GM18526 (cell line): Measurements from ENCODE around the gene ZNF511.

Experiments used
- POLR2A ChIP-seq: IDR thresholded peaks from 3 replicates; pipeline ENCODE4 v1.6.1; 2011; ENCODE audit not compliant: insufficient read length; ENCODE audit errors: extremely low read depth

ZNF511 gene

DNA sequence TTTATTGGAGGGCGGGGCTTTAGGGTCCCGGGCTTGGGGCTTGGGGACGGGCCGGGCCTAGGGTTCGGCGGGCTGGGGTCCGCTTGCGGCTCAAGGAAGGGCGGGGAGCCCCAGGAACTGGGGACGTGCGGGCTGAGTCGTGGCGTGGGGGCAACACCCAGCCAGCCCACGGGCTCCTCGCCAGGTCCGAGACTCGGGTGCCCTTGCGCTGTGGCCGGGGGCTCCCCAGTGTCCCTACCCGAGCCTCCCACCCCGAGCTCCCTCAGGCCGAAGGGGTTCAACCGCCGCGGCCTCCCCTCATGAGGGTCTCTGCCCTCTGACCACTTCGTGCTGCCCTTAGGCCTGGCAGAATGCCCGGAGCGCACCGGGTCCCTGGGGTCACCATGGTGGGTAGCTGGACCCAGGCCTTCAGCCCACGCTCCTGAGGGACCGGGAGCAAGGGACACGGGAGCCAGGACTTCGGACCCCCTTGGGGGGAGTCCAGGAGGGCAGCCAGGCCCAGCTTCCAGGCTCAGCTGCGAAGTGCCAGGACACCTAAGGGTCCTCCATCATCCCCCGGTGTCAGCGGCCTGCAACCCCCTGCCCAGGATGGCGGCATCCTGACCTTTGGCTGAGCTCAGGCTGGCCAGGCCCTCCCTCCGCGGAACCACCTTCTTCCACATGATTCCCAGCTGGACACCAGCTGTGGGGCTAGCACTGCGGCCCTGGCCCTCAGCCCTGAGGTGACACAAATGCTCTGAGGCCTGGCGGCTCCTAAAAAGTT, 49.6 kb downstream of the ZNF511 start:
- no peak for TF ChIP-seq POLR2A

DNA sequence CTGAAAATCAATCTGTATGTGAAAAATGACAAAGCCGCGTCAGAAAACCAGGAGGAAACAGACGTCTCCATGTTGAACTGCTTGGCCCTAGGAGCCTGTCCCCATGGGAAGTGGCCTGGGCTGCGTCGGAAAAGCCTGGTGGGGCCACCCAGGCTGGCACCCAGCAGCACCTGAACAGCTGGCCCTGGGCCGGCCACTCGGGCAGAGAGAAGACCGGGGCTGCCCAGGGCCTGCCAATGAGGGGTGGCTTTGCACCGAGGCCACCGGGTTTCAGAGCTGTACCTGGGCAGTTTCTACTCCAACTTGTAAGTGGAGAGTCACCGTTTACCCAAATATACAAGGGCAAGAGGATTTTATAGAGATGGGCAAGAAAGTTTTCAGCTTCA, 50.2 kb downstream of the ZNF511 start:
- TF ChIP-seq POLR2A, result no peak

DNA sequence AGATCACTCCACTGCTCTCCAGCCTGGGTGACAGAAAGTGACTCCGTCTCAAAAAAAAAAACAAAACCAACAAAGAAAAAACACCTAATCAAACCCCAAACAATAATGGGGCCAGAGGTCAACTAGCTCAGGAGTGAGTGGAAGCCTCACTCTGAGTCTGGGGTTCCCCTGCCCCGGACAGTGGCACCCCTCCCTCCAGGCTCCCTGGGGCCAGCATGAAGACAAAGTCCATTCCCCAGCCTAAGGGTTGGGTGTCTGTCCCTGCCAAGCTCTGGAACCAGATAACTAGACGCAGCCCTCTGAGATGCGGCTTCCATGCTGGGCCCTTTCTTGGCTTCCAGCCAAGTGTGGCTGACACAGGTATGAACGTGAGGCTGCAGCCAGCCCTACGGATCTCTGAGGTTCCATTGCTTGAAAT, 50.8 kb downstream of the ZNF511 start:
- no peak for TF ChIP-seq POLR2A

DNA sequence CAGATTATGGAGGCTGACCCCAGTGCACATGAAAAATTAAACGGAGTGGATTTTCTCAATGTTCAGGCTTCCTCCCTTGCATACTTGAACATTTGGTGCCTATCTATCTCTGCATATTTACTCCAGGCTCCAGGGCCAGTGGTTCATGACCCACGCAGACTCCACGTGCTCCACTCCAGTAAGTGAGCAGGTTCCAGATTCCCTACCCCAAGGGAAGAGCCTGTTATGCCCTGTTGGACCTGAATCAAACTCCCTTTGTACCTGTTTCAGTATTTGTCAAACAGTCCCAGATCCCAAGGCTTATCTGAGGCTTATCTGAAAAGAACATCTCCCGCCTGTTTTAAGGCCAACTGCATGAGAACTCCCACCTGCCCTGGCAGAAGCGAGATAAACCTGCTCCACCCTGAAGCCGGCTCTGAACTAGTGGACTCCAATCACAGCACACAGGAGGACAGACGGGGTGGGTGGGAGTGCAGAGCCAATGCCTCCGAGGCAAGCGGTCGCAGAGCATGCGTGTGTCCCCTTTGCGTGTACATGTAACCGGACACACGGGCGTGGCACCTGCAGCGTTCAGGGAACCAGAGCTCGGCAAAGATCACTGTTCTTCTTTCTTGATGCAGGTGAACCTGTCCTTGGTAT, 51.4 kb downstream of the ZNF511 start:
- no peak for TF ChIP-seq POLR2A

DNA sequence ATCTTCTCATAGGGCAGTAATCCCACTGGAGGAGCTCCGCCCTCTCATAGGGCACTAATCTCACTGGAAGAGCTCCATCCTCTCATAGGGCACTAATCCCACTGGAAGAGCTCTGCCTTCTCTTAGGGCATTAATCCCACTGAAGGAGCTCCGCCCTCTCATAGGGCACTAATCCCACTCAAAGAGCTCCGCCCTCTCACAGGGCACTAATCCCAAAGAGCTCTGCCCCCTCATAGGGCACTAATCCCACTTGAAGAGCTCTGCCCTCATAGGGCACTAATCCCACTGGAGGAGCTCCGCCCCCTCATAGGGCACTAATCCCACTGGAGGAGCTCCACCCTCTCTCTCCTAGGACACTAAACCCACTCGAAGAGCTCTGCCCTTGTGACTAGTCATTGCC, 52.5 kb downstream of the ZNF511 start:
- no peak for TF ChIP-seq POLR2A

DNA sequence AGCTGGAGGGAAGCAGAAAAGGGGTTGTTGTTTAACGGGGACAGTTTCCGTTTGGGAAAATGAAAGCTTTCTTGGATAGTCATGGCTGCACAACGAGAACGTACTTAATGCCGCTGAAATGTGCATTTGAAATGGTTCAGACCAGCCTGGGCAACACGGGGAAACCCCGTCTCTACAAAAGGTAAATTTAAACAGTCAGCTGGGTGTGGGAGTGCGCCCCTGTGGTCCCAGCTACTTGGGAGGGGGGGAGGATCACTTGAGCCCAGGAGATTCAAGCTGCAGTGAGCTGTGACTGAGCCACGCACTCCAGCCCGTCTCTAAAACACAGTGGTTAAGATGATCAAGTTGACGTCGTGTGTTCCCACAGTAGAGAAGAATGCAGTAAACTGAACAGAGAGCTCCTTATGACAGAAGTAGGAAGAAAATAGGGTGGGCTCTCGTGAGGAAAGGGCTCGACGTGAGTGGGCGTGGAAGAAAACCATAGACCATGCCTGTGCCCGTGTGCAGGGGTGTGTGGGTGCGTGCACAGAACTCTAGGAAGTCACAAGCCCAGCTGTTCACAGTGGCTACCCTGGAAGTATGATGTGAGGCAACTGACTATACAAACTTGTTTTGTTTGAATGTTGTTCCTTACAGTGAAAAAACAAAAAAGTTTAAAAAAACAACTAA, 53.2 kb downstream of the ZNF511 start:
- TF ChIP-seq POLR2A, result no peak
